LNCaP clone FGC (cell line): Measurements from ENCODE around the gene TMEM59.
"Not testable (repeated sequence)": the region's sequence is repeated elsewhere in the genome, so short reads cannot be mapped to it uniquely, and the experiment has no call there.

Experiments
- DNase-seq: peaks from one replicate; pipeline ENCODE4 v3.0.0-alpha.2; 2011; ENCODE audit warnings: low read depth
- H3K4me3 ChIP-seq: 2 replicates; pipeline ENCODE4 v1.5.1; 2011; ENCODE audit warnings: mild to moderate bottlenecking, low read depth, low read length, control low read depth
- TF ChIP-seq, protein P1 (sequence below): IDR thresholded peaks from 2 replicates; pipeline ENCODE4 v1.5.1; 2012; ENCODE audit warnings: mild to moderate bottlenecking; ENCODE audit not compliant: control insufficient read depth, insufficient read depth; ENCODE audit errors: extremely low read depth

Gene TMEM59

DNA sequence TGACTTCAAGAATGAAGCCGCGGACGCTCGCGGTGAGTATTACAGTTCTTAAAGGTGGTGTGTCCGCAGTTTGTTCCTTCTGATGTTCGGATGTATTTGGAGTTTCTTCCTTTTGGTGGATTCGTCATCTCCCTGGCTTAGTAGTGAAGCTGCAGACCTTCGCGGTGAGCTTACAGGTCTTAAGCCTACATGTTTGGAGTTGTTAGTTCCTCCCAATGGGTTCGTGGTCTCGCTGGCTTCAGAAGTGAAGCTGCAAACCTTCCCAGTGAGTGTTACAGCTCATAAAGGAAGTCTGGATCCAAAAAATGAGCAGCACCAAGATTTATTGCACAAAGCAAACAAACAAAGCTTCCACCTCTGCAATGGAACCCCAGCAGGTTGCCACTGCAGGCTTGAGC is 49.8 kb downstream of the TMEM59 start:
- H3K4me3 ChIP-seq, result no peak overlapping the region
- TF ChIP-seq, protein P1, sequence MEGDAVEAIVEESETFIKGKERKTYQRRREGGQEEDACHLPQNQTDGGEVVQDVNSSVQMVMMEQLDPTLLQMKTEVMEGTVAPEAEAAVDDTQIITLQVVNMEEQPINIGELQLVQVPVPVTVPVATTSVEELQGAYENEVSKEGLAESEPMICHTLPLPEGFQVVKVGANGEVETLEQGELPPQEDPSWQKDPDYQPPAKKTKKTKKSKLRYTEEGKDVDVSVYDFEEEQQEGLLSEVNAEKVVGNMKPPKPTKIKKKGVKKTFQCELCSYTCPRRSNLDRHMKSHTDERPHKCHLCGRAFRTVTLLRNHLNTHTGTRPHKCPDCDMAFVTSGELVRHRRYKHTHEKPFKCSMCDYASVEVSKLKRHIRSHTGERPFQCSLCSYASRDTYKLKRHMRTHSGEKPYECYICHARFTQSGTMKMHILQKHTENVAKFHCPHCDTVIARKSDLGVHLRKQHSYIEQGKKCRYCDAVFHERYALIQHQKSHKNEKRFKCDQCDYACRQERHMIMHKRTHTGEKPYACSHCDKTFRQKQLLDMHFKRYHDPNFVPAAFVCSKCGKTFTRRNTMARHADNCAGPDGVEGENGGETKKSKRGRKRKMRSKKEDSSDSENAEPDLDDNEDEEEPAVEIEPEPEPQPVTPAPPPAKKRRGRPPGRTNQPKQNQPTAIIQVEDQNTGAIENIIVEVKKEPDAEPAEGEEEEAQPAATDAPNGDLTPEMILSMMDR, result no peak
- no peak for DNase-seq

DNA sequence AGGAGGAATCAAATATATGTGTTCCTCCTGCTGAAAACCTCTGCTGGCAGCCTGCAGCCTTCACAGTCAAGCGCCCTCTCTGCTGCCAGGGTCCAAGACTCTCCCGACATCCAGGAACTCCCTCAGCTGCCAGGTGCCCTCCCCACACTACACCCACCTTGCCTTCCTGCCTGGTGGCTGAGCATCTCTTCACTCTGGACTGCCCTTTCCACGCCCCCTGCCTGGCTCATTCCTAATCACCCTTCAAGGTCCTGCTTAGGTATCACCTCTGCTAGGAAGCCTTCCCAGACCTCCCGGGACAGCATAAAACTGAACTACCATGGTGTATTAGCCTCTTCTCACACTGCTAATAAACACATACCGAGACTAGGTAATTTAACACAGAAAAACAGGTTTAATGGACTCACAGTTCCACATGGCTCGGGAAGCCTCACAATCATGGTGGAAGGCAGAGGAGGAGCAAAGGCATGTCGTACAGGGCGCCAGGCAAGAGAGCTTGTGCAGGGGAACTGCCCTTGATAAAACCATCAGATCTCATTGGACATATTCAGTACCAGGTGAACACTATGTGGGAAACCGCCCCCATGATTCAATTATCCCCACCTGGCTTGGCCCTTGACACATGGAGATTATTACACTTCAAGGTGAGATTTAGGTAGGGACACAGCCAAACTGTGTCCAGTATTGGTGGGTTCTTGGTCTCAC is 50.3 kb downstream of the TMEM59 start:
- H3K4me3 ChIP-seq, result no peak overlapping the region
- DNase-seq, result no peak
- TF ChIP-seq, protein P1, result no peak

DNA sequence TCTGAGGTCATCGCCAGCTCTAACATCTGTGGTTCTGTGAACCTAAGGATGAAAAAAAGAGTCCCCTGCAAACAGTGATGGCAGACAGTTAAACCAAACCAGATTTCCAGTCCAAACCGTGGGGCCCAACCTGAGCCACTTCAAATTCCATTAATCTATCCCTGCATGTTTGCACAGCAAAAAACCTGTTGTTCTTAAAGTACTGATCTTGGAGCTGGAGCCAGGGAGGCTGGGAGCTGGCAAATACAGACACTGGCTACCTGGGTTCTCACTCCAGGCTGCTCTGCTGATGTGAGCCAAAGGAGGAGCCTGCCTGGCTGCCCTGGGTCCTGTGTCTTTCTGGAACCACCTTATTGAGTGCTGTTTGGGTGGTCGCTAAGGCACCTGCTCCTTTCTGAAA is 51.4 kb downstream of the TMEM59 start:
- DNase-seq, result peak; percentile 75
- no peak overlapping the region for H3K4me3 ChIP-seq
- TF ChIP-seq, protein P1, result no peak

DNA sequence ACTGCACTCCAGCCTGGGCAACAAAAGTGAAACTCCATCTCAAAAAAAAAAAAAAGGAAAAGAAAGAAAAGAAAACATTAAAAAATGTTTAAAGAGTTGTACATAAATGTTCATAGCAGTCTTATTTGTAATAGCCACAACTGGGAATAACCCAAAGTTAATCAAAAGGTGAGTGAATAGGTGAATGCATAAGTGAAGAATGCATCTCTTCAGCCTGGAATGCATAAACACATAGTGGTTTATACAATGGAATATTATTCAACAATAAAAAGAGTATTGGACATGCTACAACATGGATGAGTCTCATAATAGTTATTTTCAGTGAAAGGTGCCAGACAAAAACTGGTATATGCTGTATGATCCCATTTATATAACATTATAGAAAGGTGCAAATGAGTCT is 53.1 kb downstream of the TMEM59 start:
- DNase-seq, result no peak
- TF ChIP-seq, protein P1, result no peak
- H3K4me3 ChIP-seq, result no peak overlapping the region

DNA sequence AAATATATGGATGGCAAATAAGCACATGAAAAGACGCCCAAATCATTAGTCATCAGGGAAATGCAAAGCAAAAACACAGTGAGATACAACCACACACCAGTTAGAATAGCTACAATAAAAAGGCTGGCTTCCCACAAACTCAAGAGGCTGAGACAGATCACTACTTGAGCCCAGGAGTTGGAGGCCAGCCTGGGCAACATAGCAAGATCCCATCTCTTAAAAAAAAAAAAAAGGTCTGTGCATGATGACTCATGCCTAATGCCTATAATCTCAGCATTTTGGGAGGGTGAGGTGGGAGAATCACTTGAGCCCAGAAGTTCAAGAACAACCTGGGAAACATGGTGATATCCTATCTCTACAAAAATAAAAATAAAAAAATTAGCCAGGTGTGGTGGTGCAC is 54.8 kb downstream of the TMEM59 start:
- TF ChIP-seq, protein P1, result no peak
- DNase-seq, result no peak
- no peak overlapping the region for H3K4me3 ChIP-seq

DNA sequence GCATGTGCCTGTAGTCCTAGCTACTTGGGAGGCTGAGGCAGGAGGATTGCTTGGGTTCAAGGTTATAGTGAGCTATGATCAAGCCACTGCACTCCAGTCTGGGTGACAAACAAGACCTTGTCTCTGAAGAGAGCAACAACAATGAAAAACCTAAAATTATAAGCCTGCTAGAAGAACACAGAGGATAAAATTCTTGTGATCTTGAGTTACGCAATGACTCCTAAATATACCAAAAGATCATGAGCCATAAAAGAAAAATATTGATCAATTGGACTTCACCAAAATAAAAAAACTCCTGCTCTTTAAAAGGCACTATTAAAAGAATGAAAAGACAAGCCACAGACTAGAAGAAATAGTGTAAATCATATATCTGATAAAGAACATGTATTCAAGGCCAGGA is 57.3 kb downstream of the TMEM59 start:
- TF ChIP-seq, protein P1, result no peak
- no peak for DNase-seq
- H3K4me3 ChIP-seq, result no peak overlapping the region

DNA sequence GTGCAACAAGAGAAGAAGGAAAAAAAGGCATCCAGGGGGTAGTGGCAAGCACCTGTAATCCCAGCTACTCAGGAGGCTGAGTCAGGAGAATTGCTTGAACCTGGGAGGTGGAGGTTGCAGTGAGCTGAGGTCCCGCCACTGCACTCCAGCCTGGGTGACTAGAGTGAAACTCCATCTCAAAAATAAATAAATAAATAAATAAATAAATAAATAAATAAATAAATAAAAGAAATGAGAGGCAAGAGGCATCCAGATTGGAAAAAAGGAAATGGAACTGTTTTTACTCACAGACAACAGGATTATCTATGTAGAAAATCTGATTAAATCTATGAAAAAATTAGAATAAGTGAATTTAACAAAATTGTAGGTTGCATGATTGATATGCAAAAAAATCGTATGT is 58.5 kb downstream of the TMEM59 start:
- DNase-seq, H3K4me3 ChIP-seq: not testable (repeated sequence)
